Heart left ventricle (tissue), 16 donors: ENCODE measurements around the gene SEC61A1. TPM values are rescaled to one million over a fixed set of nuclear protein-coding genes. Genes with fewer than 3 reads are reported as not detected.

ENCODE experiments used
- ATAC-seq, 4 donors: fragments of 200-7000 bp; cut with Tn5 transposase; one replicate each; pipeline ENCODE4 v1.9.1; 2020 to 2022; ENCODE audit warnings: moderate library complexity in 4 of 4, mild to moderate bottlenecking in 3 of 4, moderate number of reproducible peaks in 1 of 4
- DNase-seq, 5 donors: peaks; one replicate each; pipeline ENCODE4 v3.0.0-alpha.2; 2020
- H3K27ac ChIP-seq, 12 donors: fragments of 200-600 bp; sonication (generic) in 4 of 12; one replicate each; pipeline versions ENCODE4 v1.5.0 to v1.8.0; 2016 to 2022; ENCODE audit warnings: mild to moderate bottlenecking in 2 of 12
- H3K27me3 ChIP-seq, 9 donors: fragments of 200-600 bp; sonication (generic) in 2 of 9; one replicate each; pipeline versions ENCODE4 v1.5.1 to v1.8.0; 2016 to 2022; ENCODE audit warnings: mild to moderate bottlenecking in 3 of 9
- H3K36me3 ChIP-seq, 9 donors: fragments of 200-600 bp; sonication (generic) in 2 of 9; one replicate each; pipeline versions ENCODE4 v1.5.0 to v1.8.0; 2018 to 2022; ENCODE audit warnings: mild to moderate bottlenecking in 2 of 9
- H3K4me1 ChIP-seq, 12 donors: fragments of 200-600 bp; sonication (generic) in 4 of 12; one replicate each; pipeline versions ENCODE4 v1.5.0 to v1.8.0; 2016 to 2022; ENCODE audit warnings: mild to moderate bottlenecking in 3 of 12
- H3K4me3 ChIP-seq, 12 donors: fragments of 200-600 bp; sonication (generic) in 4 of 12; one replicate each; pipeline versions ENCODE4 v1.5.0 to v1.8.0; 2017 to 2022; ENCODE audit warnings: mild to moderate bottlenecking in 9 of 12, moderate library complexity in 4 of 12
- H3K9me3 ChIP-seq, 12 donors: fragments of 200-600 bp; sonication (generic) in 4 of 12; one replicate each; pipeline versions ENCODE4 v1.5.0 to v1.8.0; 2016 to 2022; ENCODE audit warnings: mild to moderate bottlenecking in 1 of 12
- POLR2A ChIP-seq, 2 donors: fragments of 450-650 bp; IDR thresholded peaks; one replicate each; pipeline ENCODE4 v1.6.1; 2017; ENCODE audit warnings: antibody characterized with exemption in 2 of 2, mild to moderate bottlenecking in 2 of 2, moderate library complexity in 2 of 2
- WGBS, 4 donors: extraction: QIAGEN DNeasy Blood & Tissue Kit in 2 of 4; methylation state at CpG; one replicate each; pipeline versions ENCODE4 v1.1.5 to v1.1.7; 2013 to 2018; 5-methylcytosine and 5-hydroxymethylcytosine counted together
- intact Hi-C, 10 donors: fragments of 100-400 bp; cut with DNase I; formaldehyde crosslinking; loops; one replicate each; pipeline versions ENCODE4 v1.11.1 to v1.14.2; 2022
- polyA plus RNA-seq, 2 donors: library from polyadenylated mRNA; stranded (reverse); fragments of 200-250 nt; gene quantifications; one replicate each; pipeline ENCODE4 v1.2.3, GENCODE V29; 2013
- total RNA-seq, 9 donors: library from RNA; depleted of rRNA in 2 of 9; stranded (reverse); fragments of >200 nt in 2 of 9; fragmentation: NEBNext Ultra II Directional in 3 of 9; extraction: Animal tissue kit (Norgen Biotek cat#: 25700) in 3 of 9; gene quantifications; one replicate each; pipeline versions ENCODE4 v1.1.0 to v1.2.4, GENCODE V29; 2016 to 2023
- TF ChIP-seq, protein P1 (sequence below), 12 donors: fragments of 200-600 bp; sonication (generic) in 4 of 12; IDR thresholded peaks; one replicate each; pipeline versions ENCODE4 v1.5.0 to v1.8.0; 2018 to 2022; ENCODE audit warnings: antibody characterized with exemption in 12 of 12, mild to moderate bottlenecking in 5 of 12
- donor health status: ischemic (EF 13 %, LVEDD 7.1; RV severe dilation, severe dysfunction).
- donor health status: healthy with polysubstance abuse.
- donor health status: DM: no; HTN: yes; CAD: no.
- donor health status: DM: no; HTN: no; CAD: no.
- donor health status: ischemic (EF 25% LVEDD 6.9; RV normal size, moderate dysfunction).
- donor health status: ischemic (EF 25% LVEDD 5.7; RV mildly dilated, moderate dysfunction).
- donor health status: healthy.
- donor health status: DM: yes; HTN: yes; CAD: no.
- donor health status: ischemic (EF 35%, LVEDD 5.7; RV mildly dilated, moderate dysfunction).
- donor health status: nonischemic (EF 11% LVEDD 7.7; RV severe dilation, severe dysfunction).
- donor health status: DM: yes; HTN: yes; CAD: no.
- donor health status: PGD.
- donor health status: ischemic (EF 29% LVEDD 5.4; RV normal size, mild dysfunction).
- donor health status: nonischemic (EF 23%, LVEDD 6.1; RV moderate dilation, normal function).

The SEC61A1 gene
- total and polyA plus RNA-seq, 11 donors = 36.5 to 179 (median 78.2) TPM

DNA sequence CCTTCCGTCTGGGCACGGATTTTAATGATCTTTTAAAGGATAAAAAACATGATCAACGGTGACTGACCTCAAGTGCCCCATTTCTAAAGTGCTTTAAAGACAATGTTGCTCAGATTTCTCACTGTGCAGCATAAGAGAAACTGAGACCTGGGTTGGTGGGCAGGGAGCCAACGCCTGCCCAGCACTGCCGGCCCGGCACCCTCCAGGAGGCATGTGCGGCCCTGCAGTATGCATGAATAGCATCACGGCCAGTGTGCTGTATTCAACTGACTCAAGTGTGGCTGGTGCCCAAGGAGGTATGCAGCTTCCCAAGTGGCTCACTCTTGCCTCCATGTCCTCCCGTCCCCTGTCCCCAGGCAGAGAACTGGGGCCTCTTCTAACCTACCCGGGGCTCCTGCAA, 30.3 kb downstream of the SEC61A1 start:
- peaks cover 0 to 64% (median 27%) of the 10 kb centered on the region in 12 donors for H3K4me1 ChIP-seq

GRCh38 chr3:128083396-128083795, 31.2 kb downstream of the SEC61A1 start:
- H3K27me3 ChIP-seq = no peaks in the 10 kb centered on the region
- WGBS, 4 donors = 37 to 60% (median 49%) methylated on average over 8 to 10 of the region's 10 CpGs
- intact Hi-C loops = loop anchor here in 1 of 10 donors (10.0 kb wide), 1 partner anchor 241 kb away; no protein-coding TSS in a partner anchor
- no peaks in the 10 kb centered on the region for H3K9me3 ChIP-seq
- ATAC-seq (peak; percentile 17 to 55 (median 22)), DNase-seq (peak in 1 of 5 donors; percentile 34)
- peaks cover 0 to 62% (median 26%) of the 10 kb centered on the region in 12 donors for H3K4me1 ChIP-seq
- TF ChIP-seq POLR2A (IDR thresholded peaks at IDR 0.05) = no peak
- TF ChIP-seq, protein P1, sequence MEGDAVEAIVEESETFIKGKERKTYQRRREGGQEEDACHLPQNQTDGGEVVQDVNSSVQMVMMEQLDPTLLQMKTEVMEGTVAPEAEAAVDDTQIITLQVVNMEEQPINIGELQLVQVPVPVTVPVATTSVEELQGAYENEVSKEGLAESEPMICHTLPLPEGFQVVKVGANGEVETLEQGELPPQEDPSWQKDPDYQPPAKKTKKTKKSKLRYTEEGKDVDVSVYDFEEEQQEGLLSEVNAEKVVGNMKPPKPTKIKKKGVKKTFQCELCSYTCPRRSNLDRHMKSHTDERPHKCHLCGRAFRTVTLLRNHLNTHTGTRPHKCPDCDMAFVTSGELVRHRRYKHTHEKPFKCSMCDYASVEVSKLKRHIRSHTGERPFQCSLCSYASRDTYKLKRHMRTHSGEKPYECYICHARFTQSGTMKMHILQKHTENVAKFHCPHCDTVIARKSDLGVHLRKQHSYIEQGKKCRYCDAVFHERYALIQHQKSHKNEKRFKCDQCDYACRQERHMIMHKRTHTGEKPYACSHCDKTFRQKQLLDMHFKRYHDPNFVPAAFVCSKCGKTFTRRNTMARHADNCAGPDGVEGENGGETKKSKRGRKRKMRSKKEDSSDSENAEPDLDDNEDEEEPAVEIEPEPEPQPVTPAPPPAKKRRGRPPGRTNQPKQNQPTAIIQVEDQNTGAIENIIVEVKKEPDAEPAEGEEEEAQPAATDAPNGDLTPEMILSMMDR (IDR thresholded peaks at IDR 0.05) = no peak
- peak overlapping the region in 8 of 12 donors; percentile 31 to 79 (median 68) for H3K27ac ChIP-seq
- H3K36me3 ChIP-seq = peaks cover 0 to 72% (median 19%) of the 10 kb centered on the region in 9 donors
- no peak overlapping the region for H3K4me3 ChIP-seq

More for the DNA sequence above, 30.3 kb downstream of the SEC61A1 start:
- Histone ChIP-seq H3K4me3 (no peak overlapping the region), H3K9me3 (no peaks in the 10 kb centered on the region), H3K27me3 (no peaks in the 10 kb centered on the region), H3K27ac (peak overlapping the region in 2 of 12 donors; percentile 67 to 75), H3K36me3 (peaks cover 0 to 71% (median 17%) of the 10 kb centered on the region in 9 donors)
- ATAC-seq (no peak), DNase-seq (peak in 1 of 5 donors; percentile 26)
- TF ChIP-seq, protein P1 (IDR thresholded peaks at IDR 0.05) = no peak
- no peak for TF ChIP-seq POLR2A (IDR thresholded peaks at IDR 0.05)
- intact Hi-C loops = loop anchor here in 1 of 10 donors (10.0 kb wide), 1 partner anchor 242 kb away; no protein-coding TSS in a partner anchor
- 77 to 83% (median 81%) methylated on average over 8 to 10 of the region's 10 CpGs for WGBS, 4 donors

DNA sequence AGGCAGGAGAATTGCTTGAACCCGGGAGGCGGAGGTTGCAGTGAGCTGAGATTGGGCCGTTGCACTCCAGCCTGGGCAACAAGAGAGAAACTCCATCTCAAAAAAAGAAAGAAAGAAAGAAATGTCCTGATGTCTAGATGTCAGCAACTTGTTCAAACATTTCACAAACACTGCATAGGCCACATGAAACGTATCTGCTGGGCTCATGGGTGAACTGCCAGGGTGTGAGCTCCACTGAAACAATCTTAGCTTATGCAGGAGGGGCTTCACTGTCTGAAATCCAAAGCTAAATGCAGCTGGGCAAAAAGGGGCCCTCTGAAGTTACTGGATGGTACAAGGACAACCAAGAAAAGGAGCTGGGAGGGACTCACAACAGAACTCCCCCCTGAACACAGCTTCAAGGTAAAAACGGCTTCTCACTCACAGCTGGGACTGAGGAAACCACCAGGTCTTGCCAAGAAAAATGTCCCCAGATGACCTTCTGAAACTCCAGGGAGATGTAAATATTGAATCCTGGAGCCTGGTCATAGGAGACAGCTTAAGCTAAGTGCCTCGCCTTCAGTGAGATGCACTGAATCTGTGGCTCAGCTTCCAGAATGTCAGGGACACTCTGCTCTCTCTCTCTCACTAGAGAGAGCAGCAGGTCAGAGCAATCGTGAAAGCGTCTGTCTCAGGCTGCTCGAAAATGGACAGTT, 31.9 kb downstream of the SEC61A1 start:
- Histone ChIP-seq H3K27ac (peak overlapping the region in 11 of 12 donors; percentile 31 to 79 (median 65)), H3K4me3 (no peak overlapping the region), H3K27me3 (no peaks in the 10 kb centered on the region), H3K9me3 (no peaks in the 10 kb centered on the region), H3K36me3 (peaks cover 0 to 70% (median 19%) of the 10 kb centered on the region in 9 donors), H3K4me1 (peaks cover 0 to 62% (median 26%) of the 10 kb centered on the region in 12 donors)
- ATAC-seq = peak; percentile 77 to 82 (median 80)
- intact Hi-C loops = loop anchor here in 1 of 10 donors (10.0 kb wide), 1 partner anchor 241 kb away; no protein-coding TSS in a partner anchor
- 35 to 45% (median 45%) methylated on average over 9 of the region's 9 CpGs for WGBS, 4 donors
- TF ChIP-seq, protein P1 (IDR thresholded peaks at IDR 0.05) = no peak
- TF ChIP-seq POLR2A (IDR thresholded peaks at IDR 0.05) = no peak
- no peak for DNase-seq

DNA sequence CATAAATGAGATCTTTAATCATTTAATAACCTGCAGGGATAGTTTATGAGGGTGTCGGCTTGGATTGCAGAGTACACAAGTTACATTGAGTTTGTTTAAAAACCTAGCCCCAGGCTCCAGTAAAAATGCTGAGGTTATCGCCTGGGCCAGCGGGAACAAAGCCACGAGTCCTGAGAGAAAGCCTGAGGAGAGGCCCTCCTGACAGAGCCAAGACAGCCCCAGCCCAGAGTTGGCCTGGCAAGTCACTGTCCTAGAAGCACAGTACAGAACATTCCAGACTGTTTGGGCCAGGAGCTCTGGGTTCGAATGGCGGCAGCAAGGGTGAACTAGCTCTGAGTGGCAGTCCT, 32.4 kb downstream of the SEC61A1 start:
- Histone ChIP-seq H3K4me3 (no peak overlapping the region), H3K4me1 (peaks cover 0 to 56% (median 26%) of the 10 kb centered on the region in 12 donors), H3K27me3 (no peaks in the 10 kb centered on the region), H3K27ac (peak overlapping the region; percentile 7 to 79 (median 64)), H3K36me3 (peaks cover 0 to 65% (median 19%) of the 10 kb centered on the region in 9 donors), H3K9me3 (no peaks in the 10 kb centered on the region)
- peak; percentile 20 to 49 (median 37) for ATAC-seq
- intact Hi-C loops = loop anchor here in 1 of 10 donors (10.0 kb wide), 1 partner anchor 240 kb away; no protein-coding TSS in a partner anchor
- 41 to 63% (median 53%) methylated on average over 4 to 6 of the region's 6 CpGs for WGBS, 4 donors
- TF ChIP-seq, protein P1 (IDR thresholded peaks at IDR 0.05) = no peak
- no peak for TF ChIP-seq POLR2A (IDR thresholded peaks at IDR 0.05)
- no peak for DNase-seq
